Measurements from ENCODE around the gene TTLL6.
"Not testable (repeated sequence)": the region's sequence is repeated elsewhere in the genome, so short reads cannot be mapped to it uniquely, and the experiment has no call there.

TTLL6 gene

DNA sequence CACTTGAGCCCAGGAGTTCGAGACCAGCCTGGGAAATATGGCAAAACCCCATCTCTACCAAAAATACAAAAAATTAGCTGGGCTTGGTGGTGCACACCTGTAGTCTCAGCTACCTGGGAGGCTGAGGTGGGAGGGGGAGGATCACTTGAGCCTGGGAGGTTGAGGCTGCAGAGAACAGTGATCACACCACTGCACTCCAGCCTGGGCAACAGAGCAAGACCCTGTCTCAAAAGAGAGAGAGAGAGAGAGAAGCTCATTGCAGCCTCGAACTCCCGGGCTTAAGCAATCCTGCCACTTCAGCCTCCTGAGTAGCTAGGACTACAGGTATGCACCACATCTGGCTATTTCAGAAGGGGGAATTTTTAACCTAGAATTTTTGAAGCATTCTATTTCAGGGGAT lies 100.5 kb downstream of the TTLL6 start:
- DNase-seq (ENCODE audit: low spot score in 2 of 2); H3K27me3 ChIP-seq (ENCODE audit: low read depth): not testable (repeated sequence)

GRCh38 chr17:48715496-48716399 lies 101.3 kb downstream of the TTLL6 start:
- DNase-seq (ENCODE audit: low spot score in 2 of 2): peak; percentile 29 to 38
- Histone ChIP-seq H3K36me3 (replicated peaks) (no peaks in the 10 kb centered on the region), H3K4me1 (peaks cover 4% of the 10 kb centered on the region; the same call in 1 of the 2 replicates), H3K27me3 (ENCODE audit: low read depth) (peaks cover 1% of the 10 kb centered on the region), H3K9me3 (no peaks in the 10 kb centered on the region; the same call in 1 of the 2 replicates), H3K4me3 (no peak overlapping the region)
- in situ Hi-C loops (cut with MboI; ENCODE audit: low sequenced_read_pairs): no loop called here

More for the DNA sequence above, 100.5 kb downstream of the TTLL6 start:
- H3K9me3 ChIP-seq; H3K4me1 ChIP-seq; H3K4me3 ChIP-seq; in situ Hi-C loops (cut with MboI; ENCODE audit: low sequenced_read_pairs); H3K36me3 ChIP-seq (replicated peaks): not testable (repeated sequence)

All from HAP-1 (cell line).